SK-N-SH treated with all-trans-retinoic acid at 6 μM for 48 hours (cell line): ENCODE data around the gene DCUN1D2.

Source experiments
- ATAC-seq: fragments of 200-7000 bp; cut with Tn5 transposase; 3 replicates; pipeline ENCODE4 v1.9.1; 2020; ENCODE audit warnings: mild to moderate bottlenecking, moderate library complexity
- ARNTL ChIP-seq: fragments of 450-650 bp; formaldehyde crosslinking; IDR thresholded peaks from 2 replicates; pipeline ENCODE4 v1.5.0; 2020; ENCODE audit warnings: low read depth, mild to moderate bottlenecking, moderate library complexity, borderline replicate concordance
- BACH2 ChIP-seq: fragments of 250-450 bp; sonication (Bioruptor Pico); IDR thresholded peaks from 2 replicates; pipeline ENCODE4 v1.9.0; 2021; ENCODE audit warnings: mild to moderate bottlenecking, borderline replicate concordance
- CSDC2 ChIP-seq: fragments of 250-450 bp; sonication (Bioruptor Pico); IDR thresholded peaks from 2 replicates; pipeline ENCODE4 v1.5.0; 2020; ENCODE audit warnings: mild to moderate bottlenecking, moderate library complexity
- ESRRG ChIP-seq: fragments of 250-450 bp; sonication (Bioruptor Pico); IDR thresholded peaks from 2 replicates; pipeline ENCODE4 v1.6.1; 2021; ENCODE audit warnings: mild to moderate bottlenecking
- GLIS3 ChIP-seq: fragments of 250-450 bp; sonication (Bioruptor Pico); IDR thresholded peaks from 2 replicates; pipeline ENCODE4 v1.5.0; 2020; ENCODE audit warnings: mild to moderate bottlenecking, moderate library complexity
- OSR1 ChIP-seq: fragments of 250-450 bp; sonication (Bioruptor Pico); IDR thresholded peaks from 2 replicates; pipeline ENCODE4 v1.8.0; 2022; ENCODE audit warnings: moderate library complexity, mild to moderate bottlenecking, inconsistent platforms
- PPARA ChIP-seq: fragments of 250-450 bp; sonication (Bioruptor Pico); IDR thresholded peaks from 2 replicates; pipeline ENCODE4 v1.5.0; 2020; ENCODE audit warnings: mild to moderate bottlenecking, borderline replicate concordance
- RARB ChIP-seq: fragments of 250-450 bp; sonication (Bioruptor Pico); IDR thresholded peaks from 2 replicates; pipeline ENCODE4 v1.8.0; 2021; ENCODE audit warnings: mild to moderate bottlenecking, moderate library complexity
- SNAI2 ChIP-seq: fragments of 250-450 bp; sonication (Bioruptor Pico); IDR thresholded peaks from 2 replicates; pipeline ENCODE4 v1.5.0; 2020; ENCODE audit warnings: mild to moderate bottlenecking, moderate library complexity
- TCF4 ChIP-seq: fragments of 250-450 bp; sonication (Bioruptor Pico); IDR thresholded peaks from 2 replicates; pipeline ENCODE4 v1.8.0; 2021; ENCODE audit warnings: mild to moderate bottlenecking, moderate library complexity, borderline replicate concordance
- TOX ChIP-seq: fragments of 250-450 bp; sonication (Bioruptor Pico); IDR thresholded peaks from 2 replicates; pipeline ENCODE4 v1.8.0; 2021; ENCODE audit warnings: mild to moderate bottlenecking, moderate library complexity, borderline replicate concordance
- ZC3H10 ChIP-seq: fragments of 250-450 bp; sonication (Bioruptor Pico); IDR thresholded peaks from 2 replicates; pipeline ENCODE4 v1.5.1; 2021; ENCODE audit warnings: mild to moderate bottlenecking, moderate library complexity
- ZFP3 ChIP-seq: fragments of 250-450 bp; sonication (Bioruptor Pico); IDR thresholded peaks from 2 replicates; pipeline ENCODE4 v1.5.0; 2020; ENCODE audit warnings: mild to moderate bottlenecking, moderate library complexity
- ZFP30 ChIP-seq: fragments of 450-650 bp; formaldehyde crosslinking; IDR thresholded peaks from 2 replicates; pipeline ENCODE4 v1.5.0; 2022; ENCODE audit warnings: mild to moderate bottlenecking, moderate library complexity
- ZNF565 ChIP-seq: fragments of 450-650 bp; formaldehyde crosslinking; conservative IDR thresholded peaks from 2 replicates; pipeline ENCODE4 v1.5.0; 2020; ENCODE audit warnings: low read depth, mild to moderate bottlenecking, moderate library complexity
- ZNF70 ChIP-seq: fragments of 450-650 bp; formaldehyde crosslinking; IDR thresholded peaks from 2 replicates; pipeline ENCODE4 v1.5.0; 2020; ENCODE audit warnings: mild to moderate bottlenecking, moderate library complexity
- ZNF8 ChIP-seq: fragments of 450-650 bp; formaldehyde crosslinking; IDR thresholded peaks from 2 replicates; pipeline ENCODE4 v1.5.0; 2020; ENCODE audit warnings: mild to moderate bottlenecking, moderate library complexity
- TF ChIP-seq, protein P1 (sequence below): fragments of 250-450 bp; sonication (Bioruptor Pico); IDR thresholded peaks from 2 replicates; pipeline ENCODE4 v1.5.1; 2021; ENCODE audit warnings: mild to moderate bottlenecking, moderate library complexity
- TF ChIP-seq, protein P2 (sequence below): fragments of 250-450 bp; sonication (Bioruptor Pico); IDR thresholded peaks from 2 replicates; pipeline ENCODE4 v1.5.1; 2020; ENCODE audit warnings: low read depth, mild to moderate bottlenecking, moderate library complexity
- TF ChIP-seq, protein P3 (sequence below): fragments of 250-450 bp; sonication (Bioruptor Pico); IDR thresholded peaks from 2 replicates; pipeline ENCODE4 v1.8.0; 2021; ENCODE audit warnings: low read depth, mild to moderate bottlenecking, moderate library complexity, borderline replicate concordance
- TF ChIP-seq, protein P4 (sequence below): fragments of 250-450 bp; sonication (Bioruptor Pico); IDR thresholded peaks from 2 replicates; pipeline ENCODE4 v1.8.0; 2020; ENCODE audit warnings: mild to moderate bottlenecking, moderate library complexity, borderline replicate concordance
- TF ChIP-seq, protein P5 (sequence below): fragments of 250-450 bp; sonication (Bioruptor Pico); IDR thresholded peaks from 2 replicates; pipeline ENCODE4 v1.5.0; 2020; ENCODE audit warnings: mild to moderate bottlenecking, moderate library complexity

The DCUN1D2 gene

DNA sequence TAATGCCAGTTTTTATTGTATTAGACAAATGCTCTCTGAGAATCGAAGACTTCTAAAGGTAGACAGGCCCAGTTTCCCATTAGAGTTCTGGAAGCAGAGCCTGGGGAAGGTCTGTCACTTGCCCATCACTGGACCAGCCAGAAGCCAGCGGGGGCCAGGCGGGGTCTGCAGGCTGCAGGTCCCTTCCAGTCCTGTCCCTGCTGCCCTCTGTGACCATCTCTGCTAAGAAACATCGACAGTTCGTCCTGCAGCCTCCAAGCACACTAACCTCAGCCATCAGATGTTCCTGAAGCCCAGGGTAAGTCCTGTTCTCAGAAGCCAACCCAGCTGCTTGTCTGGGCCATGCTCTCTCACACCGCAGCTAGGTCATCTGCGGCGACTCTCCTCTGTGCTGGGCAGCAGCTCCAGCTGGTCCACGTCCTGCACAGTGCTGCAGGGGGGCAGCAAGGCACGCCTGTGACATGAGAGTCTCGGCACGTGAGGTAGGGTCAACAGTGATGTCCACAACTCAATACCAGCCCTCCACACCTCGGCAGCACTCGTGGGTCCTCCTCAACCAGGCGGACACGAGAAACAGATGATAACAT, 34.3 kb downstream of the DCUN1D2 start:
- no peak for ATAC-seq
- no peak for TF ChIP-seq ESRRG
- TF ChIP-seq CSDC2 (CRISPR knock-in tag): no peak
- no peak for TF ChIP-seq RARB (CRISPR knock-in tag)
- TF ChIP-seq ZNF565 (CRISPR knock-in tag): no peak
- TF ChIP-seq ZFP30 (CRISPR knock-in tag): no peak
- TF ChIP-seq, protein P1, sequence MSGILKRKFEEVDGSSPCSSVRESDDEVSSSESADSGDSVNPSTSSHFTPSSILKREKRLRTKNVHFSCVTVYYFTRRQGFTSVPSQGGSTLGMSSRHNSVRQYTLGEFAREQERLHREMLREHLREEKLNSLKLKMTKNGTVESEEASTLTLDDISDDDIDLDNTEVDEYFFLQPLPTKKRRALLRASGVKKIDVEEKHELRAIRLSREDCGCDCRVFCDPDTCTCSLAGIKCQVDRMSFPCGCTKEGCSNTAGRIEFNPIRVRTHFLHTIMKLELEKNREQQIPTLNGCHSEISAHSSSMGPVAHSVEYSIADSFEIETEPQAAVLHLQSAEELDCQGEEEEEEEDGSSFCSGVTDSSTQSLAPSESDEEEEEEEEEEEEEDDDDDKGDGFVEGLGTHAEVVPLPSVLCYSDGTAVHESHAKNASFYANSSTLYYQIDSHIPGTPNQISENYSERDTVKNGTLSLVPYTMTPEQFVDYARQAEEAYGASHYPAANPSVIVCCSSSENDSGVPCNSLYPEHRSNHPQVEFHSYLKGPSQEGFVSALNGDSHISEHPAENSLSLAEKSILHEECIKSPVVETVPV: no peak
- TF ChIP-seq OSR1 (CRISPR knock-in tag): no peak

DNA sequence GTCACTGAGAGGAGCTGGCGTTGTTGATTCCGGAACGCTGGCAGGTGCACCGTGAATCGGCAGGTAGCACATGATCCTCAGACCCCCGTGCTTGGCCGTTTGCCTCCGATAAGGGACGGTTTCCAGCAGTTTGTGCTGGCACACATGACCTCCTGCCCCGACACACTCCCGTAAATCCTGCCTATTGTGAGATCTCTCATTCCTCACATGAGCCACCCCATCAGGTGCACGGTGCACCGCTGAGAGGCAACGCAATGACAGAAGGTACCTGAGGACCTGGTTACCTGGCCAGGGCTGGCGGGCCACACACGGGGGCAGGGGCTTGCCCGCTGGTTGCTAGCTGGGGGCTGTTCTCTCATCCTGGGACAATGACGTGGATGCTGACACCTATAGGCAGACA, 35.1 kb downstream of the DCUN1D2 start:
- TF ChIP-seq ZC3H10 (CRISPR knock-in tag): no peak
- no peak for TF ChIP-seq RARB (CRISPR knock-in tag)
- TF ChIP-seq GLIS3 (CRISPR knock-in tag): no peak
- TF ChIP-seq, protein P1: no peak
- TF ChIP-seq ZFP30 (CRISPR knock-in tag): no peak
- no peak for TF ChIP-seq BACH2
- TF ChIP-seq ARNTL (CRISPR knock-in tag): no peak
- TF ChIP-seq OSR1 (CRISPR knock-in tag): no peak
- no peak for TF ChIP-seq SNAI2 (CRISPR knock-in tag)
- TF ChIP-seq, protein P2, sequence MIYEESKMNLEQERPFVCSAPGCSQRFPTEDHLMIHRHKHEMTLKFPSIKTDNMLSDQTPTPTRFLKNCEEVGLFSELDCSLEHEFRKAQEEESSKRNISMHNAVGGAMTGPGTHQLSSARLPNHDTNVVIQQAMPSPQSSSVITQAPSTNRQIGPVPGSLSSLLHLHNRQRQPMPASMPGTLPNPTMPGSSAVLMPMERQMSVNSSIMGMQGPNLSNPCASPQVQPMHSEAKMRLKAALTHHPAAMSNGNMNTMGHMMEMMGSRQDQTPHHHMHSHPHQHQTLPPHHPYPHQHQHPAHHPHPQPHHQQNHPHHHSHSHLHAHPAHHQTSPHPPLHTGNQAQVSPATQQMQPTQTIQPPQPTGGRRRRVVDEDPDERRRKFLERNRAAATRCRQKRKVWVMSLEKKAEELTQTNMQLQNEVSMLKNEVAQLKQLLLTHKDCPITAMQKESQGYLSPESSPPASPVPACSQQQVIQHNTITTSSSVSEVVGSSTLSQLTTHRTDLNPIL (CRISPR knock-in tag): no peak
- no peak for TF ChIP-seq ZNF70
- TF ChIP-seq, protein P3, sequence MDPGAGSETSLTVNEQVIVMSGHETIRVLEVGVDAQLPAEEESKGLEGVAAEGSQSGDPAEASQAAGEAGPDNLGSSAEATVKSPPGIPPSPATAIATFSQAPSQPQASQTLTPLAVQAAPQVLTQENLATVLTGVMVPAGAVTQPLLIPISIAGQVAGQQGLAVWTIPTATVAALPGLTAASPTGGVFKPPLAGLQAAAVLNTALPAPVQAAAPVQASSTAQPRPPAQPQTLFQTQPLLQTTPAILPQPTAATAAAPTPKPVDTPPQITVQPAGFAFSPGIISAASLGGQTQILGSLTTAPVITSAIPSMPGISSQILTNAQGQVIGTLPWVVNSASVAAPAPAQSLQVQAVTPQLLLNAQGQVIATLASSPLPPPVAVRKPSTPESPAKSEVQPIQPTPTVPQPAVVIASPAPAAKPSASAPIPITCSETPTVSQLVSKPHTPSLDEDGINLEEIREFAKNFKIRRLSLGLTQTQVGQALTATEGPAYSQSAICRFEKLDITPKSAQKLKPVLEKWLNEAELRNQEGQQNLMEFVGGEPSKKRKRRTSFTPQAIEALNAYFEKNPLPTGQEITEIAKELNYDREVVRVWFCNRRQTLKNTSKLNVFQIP (CRISPR knock-in tag): no peak
- no peak for TF ChIP-seq ZNF565 (CRISPR knock-in tag)
- no peak for TF ChIP-seq ZNF8 (CRISPR knock-in tag)
- no peak for TF ChIP-seq TCF4 (CRISPR knock-in tag)
- TF ChIP-seq TOX (CRISPR knock-in tag): no peak
- TF ChIP-seq ESRRG: no peak
- no peak for TF ChIP-seq ZFP3 (CRISPR knock-in tag)
- ATAC-seq: no peak

DNA sequence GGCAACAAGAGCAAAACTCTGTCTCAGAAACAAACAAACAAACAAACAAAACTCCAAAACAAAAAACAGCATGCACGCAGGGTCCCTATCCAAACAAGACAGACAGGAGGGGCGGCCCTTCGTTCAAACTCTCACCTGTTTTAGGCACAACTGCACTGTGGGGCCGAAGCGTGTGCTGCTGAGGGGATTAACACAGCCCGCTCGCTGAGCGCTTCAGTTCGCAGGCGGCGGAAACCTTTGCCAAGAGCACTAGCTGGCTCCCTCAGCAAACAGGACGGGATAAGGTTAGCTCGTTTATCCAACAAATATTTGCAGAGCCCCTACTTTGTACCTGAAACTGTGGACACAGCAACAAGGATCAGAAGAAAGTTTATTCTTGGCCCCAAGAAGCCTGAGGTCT, 35.6 kb downstream of the DCUN1D2 start:
- TF ChIP-seq, protein P4, sequence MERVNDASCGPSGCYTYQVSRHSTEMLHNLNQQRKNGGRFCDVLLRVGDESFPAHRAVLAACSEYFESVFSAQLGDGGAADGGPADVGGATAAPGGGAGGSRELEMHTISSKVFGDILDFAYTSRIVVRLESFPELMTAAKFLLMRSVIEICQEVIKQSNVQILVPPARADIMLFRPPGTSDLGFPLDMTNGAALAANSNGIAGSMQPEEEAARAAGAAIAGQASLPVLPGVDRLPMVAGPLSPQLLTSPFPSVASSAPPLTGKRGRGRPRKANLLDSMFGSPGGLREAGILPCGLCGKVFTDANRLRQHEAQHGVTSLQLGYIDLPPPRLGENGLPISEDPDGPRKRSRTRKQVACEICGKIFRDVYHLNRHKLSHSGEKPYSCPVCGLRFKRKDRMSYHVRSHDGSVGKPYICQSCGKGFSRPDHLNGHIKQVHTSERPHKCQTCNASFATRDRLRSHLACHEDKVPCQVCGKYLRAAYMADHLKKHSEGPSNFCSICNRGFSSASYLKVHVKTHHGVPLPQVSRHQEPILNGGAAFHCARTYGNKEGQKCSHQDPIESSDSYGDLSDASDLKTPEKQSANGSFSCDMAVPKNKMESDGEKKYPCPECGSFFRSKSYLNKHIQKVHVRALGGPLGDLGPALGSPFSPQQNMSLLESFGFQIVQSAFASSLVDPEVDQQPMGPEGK (CRISPR knock-in tag): no peak
- TF ChIP-seq SNAI2 (CRISPR knock-in tag) (no peak), PPARA (CRISPR knock-in tag) (no peak), ZC3H10 (CRISPR knock-in tag) (no peak), GLIS3 (CRISPR knock-in tag) (no peak), CSDC2 (CRISPR knock-in tag) (no peak), OSR1 (CRISPR knock-in tag) (no peak)
- TF ChIP-seq, protein P3 (CRISPR knock-in tag): no peak
- TF ChIP-seq, protein P5, sequence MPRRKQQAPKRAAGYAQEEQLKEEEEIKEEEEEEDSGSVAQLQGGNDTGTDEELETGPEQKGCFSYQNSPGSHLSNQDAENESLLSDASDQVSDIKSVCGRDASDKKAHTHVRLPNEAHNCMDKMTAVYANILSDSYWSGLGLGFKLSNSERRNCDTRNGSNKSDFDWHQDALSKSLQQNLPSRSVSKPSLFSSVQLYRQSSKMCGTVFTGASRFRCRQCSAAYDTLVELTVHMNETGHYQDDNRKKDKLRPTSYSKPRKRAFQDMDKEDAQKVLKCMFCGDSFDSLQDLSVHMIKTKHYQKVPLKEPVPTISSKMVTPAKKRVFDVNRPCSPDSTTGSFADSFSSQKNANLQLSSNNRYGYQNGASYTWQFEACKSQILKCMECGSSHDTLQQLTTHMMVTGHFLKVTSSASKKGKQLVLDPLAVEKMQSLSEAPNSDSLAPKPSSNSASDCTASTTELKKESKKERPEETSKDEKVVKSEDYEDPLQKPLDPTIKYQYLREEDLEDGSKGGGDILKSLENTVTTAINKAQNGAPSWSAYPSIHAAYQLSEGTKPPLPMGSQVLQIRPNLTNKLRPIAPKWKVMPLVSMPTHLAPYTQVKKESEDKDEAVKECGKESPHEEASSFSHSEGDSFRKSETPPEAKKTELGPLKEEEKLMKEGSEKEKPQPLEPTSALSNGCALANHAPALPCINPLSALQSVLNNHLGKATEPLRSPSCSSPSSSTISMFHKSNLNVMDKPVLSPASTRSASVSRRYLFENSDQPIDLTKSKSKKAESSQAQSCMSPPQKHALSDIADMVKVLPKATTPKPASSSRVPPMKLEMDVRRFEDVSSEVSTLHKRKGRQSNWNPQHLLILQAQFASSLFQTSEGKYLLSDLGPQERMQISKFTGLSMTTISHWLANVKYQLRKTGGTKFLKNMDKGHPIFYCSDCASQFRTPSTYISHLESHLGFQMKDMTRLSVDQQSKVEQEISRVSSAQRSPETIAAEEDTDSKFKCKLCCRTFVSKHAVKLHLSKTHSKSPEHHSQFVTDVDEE (CRISPR knock-in tag): no peak

More for the DNA sequence above, 35.6 kb downstream of the DCUN1D2 start:
- no peak for ATAC-seq
